Measurements from ENCODE around the gene MYLK.

DNA sequence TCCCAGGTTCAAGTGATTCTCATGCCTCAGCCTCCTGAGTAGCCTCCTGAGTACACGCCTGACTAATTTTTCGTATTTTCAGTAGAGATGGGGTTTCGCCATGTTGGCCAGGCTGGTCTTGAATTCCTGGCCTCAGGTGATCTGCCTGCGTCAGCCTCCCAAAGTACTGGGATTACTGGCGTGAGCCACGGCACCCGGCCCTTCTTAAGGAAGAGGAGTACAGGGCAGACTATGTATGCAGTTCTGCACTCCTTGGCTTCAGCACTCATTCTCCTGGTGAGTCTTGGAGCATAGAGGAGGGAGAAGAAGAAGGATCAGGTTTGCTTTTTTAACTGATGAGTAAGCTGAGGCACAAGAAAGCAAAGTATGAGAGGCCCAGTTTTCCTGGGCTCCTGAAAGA is 199.5 kb downstream of the MYLK start:
- TF ChIP-seq, protein P1, sequence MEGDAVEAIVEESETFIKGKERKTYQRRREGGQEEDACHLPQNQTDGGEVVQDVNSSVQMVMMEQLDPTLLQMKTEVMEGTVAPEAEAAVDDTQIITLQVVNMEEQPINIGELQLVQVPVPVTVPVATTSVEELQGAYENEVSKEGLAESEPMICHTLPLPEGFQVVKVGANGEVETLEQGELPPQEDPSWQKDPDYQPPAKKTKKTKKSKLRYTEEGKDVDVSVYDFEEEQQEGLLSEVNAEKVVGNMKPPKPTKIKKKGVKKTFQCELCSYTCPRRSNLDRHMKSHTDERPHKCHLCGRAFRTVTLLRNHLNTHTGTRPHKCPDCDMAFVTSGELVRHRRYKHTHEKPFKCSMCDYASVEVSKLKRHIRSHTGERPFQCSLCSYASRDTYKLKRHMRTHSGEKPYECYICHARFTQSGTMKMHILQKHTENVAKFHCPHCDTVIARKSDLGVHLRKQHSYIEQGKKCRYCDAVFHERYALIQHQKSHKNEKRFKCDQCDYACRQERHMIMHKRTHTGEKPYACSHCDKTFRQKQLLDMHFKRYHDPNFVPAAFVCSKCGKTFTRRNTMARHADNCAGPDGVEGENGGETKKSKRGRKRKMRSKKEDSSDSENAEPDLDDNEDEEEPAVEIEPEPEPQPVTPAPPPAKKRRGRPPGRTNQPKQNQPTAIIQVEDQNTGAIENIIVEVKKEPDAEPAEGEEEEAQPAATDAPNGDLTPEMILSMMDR (IDR thresholded peaks at IDR 0.05; ENCODE audit: insufficient read depth, low read length) = no peak
- TF ChIP-seq, protein P2, sequence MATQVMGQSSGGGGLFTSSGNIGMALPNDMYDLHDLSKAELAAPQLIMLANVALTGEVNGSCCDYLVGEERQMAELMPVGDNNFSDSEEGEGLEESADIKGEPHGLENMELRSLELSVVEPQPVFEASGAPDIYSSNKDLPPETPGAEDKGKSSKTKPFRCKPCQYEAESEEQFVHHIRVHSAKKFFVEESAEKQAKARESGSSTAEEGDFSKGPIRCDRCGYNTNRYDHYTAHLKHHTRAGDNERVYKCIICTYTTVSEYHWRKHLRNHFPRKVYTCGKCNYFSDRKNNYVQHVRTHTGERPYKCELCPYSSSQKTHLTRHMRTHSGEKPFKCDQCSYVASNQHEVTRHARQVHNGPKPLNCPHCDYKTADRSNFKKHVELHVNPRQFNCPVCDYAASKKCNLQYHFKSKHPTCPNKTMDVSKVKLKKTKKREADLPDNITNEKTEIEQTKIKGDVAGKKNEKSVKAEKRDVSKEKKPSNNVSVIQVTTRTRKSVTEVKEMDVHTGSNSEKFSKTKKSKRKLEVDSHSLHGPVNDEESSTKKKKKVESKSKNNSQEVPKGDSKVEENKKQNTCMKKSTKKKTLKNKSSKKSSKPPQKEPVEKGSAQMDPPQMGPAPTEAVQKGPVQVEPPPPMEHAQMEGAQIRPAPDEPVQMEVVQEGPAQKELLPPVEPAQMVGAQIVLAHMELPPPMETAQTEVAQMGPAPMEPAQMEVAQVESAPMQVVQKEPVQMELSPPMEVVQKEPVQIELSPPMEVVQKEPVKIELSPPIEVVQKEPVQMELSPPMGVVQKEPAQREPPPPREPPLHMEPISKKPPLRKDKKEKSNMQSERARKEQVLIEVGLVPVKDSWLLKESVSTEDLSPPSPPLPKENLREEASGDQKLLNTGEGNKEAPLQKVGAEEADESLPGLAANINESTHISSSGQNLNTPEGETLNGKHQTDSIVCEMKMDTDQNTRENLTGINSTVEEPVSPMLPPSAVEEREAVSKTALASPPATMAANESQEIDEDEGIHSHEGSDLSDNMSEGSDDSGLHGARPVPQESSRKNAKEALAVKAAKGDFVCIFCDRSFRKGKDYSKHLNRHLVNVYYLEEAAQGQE (IDR thresholded peaks at IDR 0.05; ENCODE audit: insufficient replicate concordance, low read depth) = no peak
- TF ChIP-seq POLR2AphosphoS5 (IDR thresholded peaks at IDR 0.05; ENCODE audit: low read depth) (no peak), GABPA (IDR thresholded peaks at IDR 0.05; ENCODE audit: low read depth) (no peak), SPI1 (IDR thresholded peaks at IDR 0.05; ENCODE audit: borderline replicate concordance, low read depth) (no peak)

Data from HL-60 (cell line).